Erythroblast (primary cell): ENCODE measurements around the gene PLEKHF1.

Experiments
- GATA1 ChIP-seq: IDR thresholded peaks from 2 replicates; pipeline ENCODE4 v1.6.1; 2011; ENCODE audit warnings: low read depth, mild to moderate bottlenecking, control low read depth, low read length, moderate library complexity
- POLR2A ChIP-seq: IDR thresholded peaks from 2 replicates; pipeline ENCODE4 v1.6.1; 2011; ENCODE audit warnings: mild to moderate bottlenecking, low read length

DNA sequence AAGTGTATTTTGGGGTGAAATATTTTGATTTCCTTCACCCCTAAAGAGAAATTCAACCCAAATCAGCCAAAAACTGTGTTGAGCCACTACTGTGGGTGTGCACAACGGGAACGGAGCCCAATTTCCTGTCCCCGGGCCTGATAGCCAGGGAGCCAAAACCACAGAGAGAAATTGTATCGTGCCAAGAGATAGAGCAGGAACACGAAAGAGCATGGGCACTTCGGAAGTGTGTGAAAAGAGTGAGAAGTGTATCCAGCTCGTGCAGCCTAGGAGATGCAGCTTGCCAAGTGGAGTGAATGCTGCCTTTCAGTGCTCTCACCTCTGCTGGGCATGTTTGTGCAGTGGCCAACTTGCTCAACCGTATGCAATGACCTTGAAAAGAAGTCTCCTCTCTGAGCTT, 19.4 kb upstream of the PLEKHF1 start:
- TF ChIP-seq POLR2A, result no peak
- no peak for TF ChIP-seq GATA1
